OCI-LY1 (cell line): Measurements from ENCODE around the gene KRTAP10-9.
"Not testable (repeated sequence)": the region's sequence is repeated elsewhere in the genome, so short reads cannot be mapped to it uniquely, and the experiment has no call there.

ENCODE experiments used
- H2AFZ ChIP-seq: fragments of 200-600 bp; sonication (generic), shearing (Covaris generic); 2 replicates; pipeline ENCODE4 v1.6.0; 2014; ENCODE audit warnings: antibody characterized with exemption, mild to moderate bottlenecking, low read length
- H3F3A ChIP-seq: fragments of 200-600 bp; sonication (generic), shearing (Covaris generic); 2 replicates; pipeline ENCODE4 v1.6.0; 2014; ENCODE audit warnings: mild to moderate bottlenecking, antibody characterized with exemption, low read length, moderate library complexity; ENCODE audit not compliant: insufficient read depth
- H3K27ac ChIP-seq: fragments of 200-600 bp; sonication (generic); 2 replicates; pipeline ENCODE4 v1.5.1; 2014; ENCODE audit warnings: low read length, mixed run types, mild to moderate bottlenecking, low read depth; ENCODE audit not compliant: poor library complexity, severe bottlenecking
- H3K27me3 ChIP-seq: fragments of 200-600 bp; sonication (generic); 2 replicates; pipeline ENCODE4 v1.6.0; 2014; ENCODE audit warnings: antibody characterized with exemption, mild to moderate bottlenecking, low read length, moderate library complexity; ENCODE audit not compliant: insufficient read depth
- H3K36me3 ChIP-seq: fragments of 200-600 bp; sonication (generic); 2 replicates; pipeline ENCODE4 v1.6.1; 2014; ENCODE audit warnings: mild to moderate bottlenecking, antibody characterized with exemption, low read length, moderate library complexity, mixed read lengths; ENCODE audit not compliant: insufficient read depth
- H3K4me1 ChIP-seq: fragments of 200-600 bp; sonication (generic); 2 replicates; pipeline ENCODE4 v1.5.1; 2014; ENCODE audit warnings: mild to moderate bottlenecking, low read length, moderate library complexity; ENCODE audit not compliant: insufficient read depth, severe bottlenecking
- H3K4me2 ChIP-seq: fragments of 200-600 bp; sonication (generic), shearing (Covaris generic); 2 replicates; pipeline ENCODE4 v1.6.1; 2014; ENCODE audit warnings: low read length
- H3K4me3 ChIP-seq: fragments of 200-600 bp; sonication (generic); 2 replicates; pipeline ENCODE4 v1.5.1; 2014; ENCODE audit warnings: low read length, low read depth, mild to moderate bottlenecking, mixed read lengths; ENCODE audit not compliant: poor library complexity, severe bottlenecking
- H3K79me2 ChIP-seq: fragments of 200-600 bp; shearing (Covaris generic); 2 replicates; pipeline ENCODE4 v1.6.1; 2016; ENCODE audit warnings: mixed run types, low read length, mixed read lengths; ENCODE audit not compliant: insufficient read depth
- H3K9ac ChIP-seq: fragments of 200-600 bp; sonication (generic), shearing (Covaris generic); 2 replicates; pipeline ENCODE4 v1.6.1; 2014; ENCODE audit warnings: mild to moderate bottlenecking, low read length, mixed read lengths
- H3K9me2 ChIP-seq: fragments of 200-600 bp; sonication (generic), shearing (Covaris generic); 2 replicates; pipeline ENCODE4 v1.6.1; 2014; ENCODE audit warnings: low read depth, mild to moderate bottlenecking, low read length, mixed read lengths
- H3K9me3 ChIP-seq: fragments of 200-600 bp; shearing (Covaris generic); 2 replicates; pipeline ENCODE4 v1.6.1; 2014; ENCODE audit warnings: low read length, mixed read lengths
- H4K20me1 ChIP-seq: fragments of 200-600 bp; sonication (generic), shearing (Covaris generic); 2 replicates; pipeline ENCODE4 v1.6.0; 2016; ENCODE audit warnings: mild to moderate bottlenecking, low read length; ENCODE audit not compliant: insufficient read depth
- CTCF ChIP-seq: fragments of 200-600 bp; sonication (generic), shearing (Covaris generic); IDR thresholded peaks from 2 replicates; pipeline ENCODE4 v1.5.1; 2017; ENCODE audit warnings: mild to moderate bottlenecking, antibody characterized with exemption, low read length, moderate library complexity, mixed read lengths
- EZH2 ChIP-seq: fragments of 200-600 bp; sonication (generic), shearing (Covaris generic); IDR thresholded peaks from 2 replicates; pipeline ENCODE4 v1.8.0; 2017; ENCODE audit warnings: borderline replicate concordance, mixed run types, mild to moderate bottlenecking, antibody characterized with exemption, low read length, moderate library complexity, mixed read lengths

KRTAP10-9 gene

GRCh38 chr21:44623575-44623974 lies 3.3 kb upstream of the KRTAP10-9 start:
- H2AFZ ChIP-seq = no peak overlapping the region
- no peak overlapping the region for H3K4me2 ChIP-seq
- no peaks in the 10 kb centered on the region for H4K20me1 ChIP-seq
- TF ChIP-seq EZH2 (no peak), CTCF (no peak)
- H3K9me3 ChIP-seq = peaks cover 14% of the 10 kb centered on the region
- no peak overlapping the region for H3K4me3 ChIP-seq
- no peaks in the 10 kb centered on the region; the same call in 1 of the 2 replicates for H3K27me3 ChIP-seq
- no peaks in the 10 kb centered on the region for H3K9me2 ChIP-seq
- no peak overlapping the region for H3K9ac ChIP-seq
- no peak overlapping the region for H3K27ac ChIP-seq
- peaks cover 6% of the 10 kb centered on the region for H3K4me1 ChIP-seq
- H3F3A ChIP-seq = no peaks in the 10 kb centered on the region
- no peaks in the 10 kb centered on the region for H3K36me3 ChIP-seq
- H3K79me2 ChIP-seq = no peaks in the 10 kb centered on the region

GRCh38 chr21:44625756-44626155 lies 1.1 kb upstream of the KRTAP10-9 start:
- H3K4me3 ChIP-seq = no peak overlapping the region
- H3K4me1 ChIP-seq = no peaks in the 10 kb centered on the region
- no peak overlapping the region for H2AFZ ChIP-seq
- no peaks in the 10 kb centered on the region for H4K20me1 ChIP-seq
- peaks cover 10% of the 10 kb centered on the region for H3K9me3 ChIP-seq
- H3F3A ChIP-seq = no peaks in the 10 kb centered on the region
- no peaks in the 10 kb centered on the region for H3K36me3 ChIP-seq
- no peak overlapping the region for H3K27ac ChIP-seq
- H3K4me2 ChIP-seq = no peak overlapping the region
- H3K9ac ChIP-seq = no peak overlapping the region
- no peaks in the 10 kb centered on the region for H3K79me2 ChIP-seq
- H3K9me2 ChIP-seq = no peaks in the 10 kb centered on the region
- no peak for TF ChIP-seq EZH2
- TF ChIP-seq CTCF = no peak
- no peaks in the 10 kb centered on the region; the same call in 1 of the 2 replicates for H3K27me3 ChIP-seq

GRCh38 chr21:44626262-44626661 lies 631 bp upstream of the KRTAP10-9 start:
- no peaks in the 10 kb centered on the region for H3K4me1 ChIP-seq
- no peak overlapping the region for H3K27ac ChIP-seq
- no peaks in the 10 kb centered on the region for H3K36me3 ChIP-seq
- H3F3A ChIP-seq = no peaks in the 10 kb centered on the region
- no peak overlapping the region for H3K4me2 ChIP-seq
- no peaks in the 10 kb centered on the region for H3K79me2 ChIP-seq
- TF ChIP-seq EZH2 (no peak), CTCF (no peak)
- H4K20me1 ChIP-seq = no peaks in the 10 kb centered on the region
- H3K9me3 ChIP-seq = peaks cover 10% of the 10 kb centered on the region
- no peaks in the 10 kb centered on the region for H3K27me3 ChIP-seq
- H2AFZ ChIP-seq = no peak overlapping the region
- H3K4me3 ChIP-seq = no peak overlapping the region
- H3K9me2 ChIP-seq = no peaks in the 10 kb centered on the region
- no peak overlapping the region for H3K9ac ChIP-seq

GRCh38 chr21:44627181-44627822 lies 409 bp downstream of the KRTAP10-9 start:
- H2AFZ ChIP-seq, H3K4me1 ChIP-seq, H3K27me3 ChIP-seq, H3K79me2 ChIP-seq, H3K9ac ChIP-seq, H3K4me2 ChIP-seq, H3K4me3 ChIP-seq, H4K20me1 ChIP-seq, H3K27ac ChIP-seq, H3K36me3 ChIP-seq, H3K9me2 ChIP-seq, H3F3A ChIP-seq: not testable (repeated sequence)
- H3K9me3 ChIP-seq = peaks cover 13% of the 10 kb centered on the region

- H4K20me1 ChIP-seq, H3K4me2 ChIP-seq: not testable (repeated sequence)
Measured at GRCh38 chr21:44627831-44628233, 939 bp downstream of the KRTAP10-9 start.

More at GRCh38 chr21:44627831-44628233, 939 bp downstream of the KRTAP10-9 start:
- H3K36me3 ChIP-seq, H3K9ac ChIP-seq, H3K27ac ChIP-seq, H2AFZ ChIP-seq, H3K79me2 ChIP-seq, H3K9me2 ChIP-seq, H3K4me1 ChIP-seq, H3K4me3 ChIP-seq, H3K27me3 ChIP-seq, H3F3A ChIP-seq: not testable (repeated sequence)
- H3K9me3 ChIP-seq = peaks cover 13% of the 10 kb centered on the region
